ENCODE data around the gene RNF5.
A peak's percentile ranks its signal among the peaks of the same experiment; 100 is the strongest.

The RNF5 gene

GRCh38 chr6:32170294-32170693, 7.9 kb upstream of the RNF5 start:
- DNase-seq (ENCODE audit: low read depth), result no peak
- no peak overlapping the region for H3K4me3 ChIP-seq (ENCODE audit: control insufficient read depth, low read depth, low read length)
- TF ChIP-seq CTCF (conservative IDR thresholded peaks at IDR 0.05; ENCODE audit: control insufficient read depth, insufficient read depth, low read depth, low read length), result no peak

GRCh38 chr6:32171234-32171633, 7.0 kb upstream of the RNF5 start:
- H3K4me3 ChIP-seq (ENCODE audit: control insufficient read depth, low read depth, low read length), result no peak overlapping the region
- no peak for TF ChIP-seq CTCF (conservative IDR thresholded peaks at IDR 0.05; ENCODE audit: control insufficient read depth, insufficient read depth, low read depth, low read length)
- DNase-seq (ENCODE audit: low read depth), result no peak

GRCh38 chr6:32173051-32173727, 5.0 kb upstream of the RNF5 start:
- no peak for DNase-seq (ENCODE audit: low read depth)
- no peak overlapping the region for H3K4me3 ChIP-seq (ENCODE audit: control insufficient read depth, low read depth, low read length)
- TF ChIP-seq CTCF (conservative IDR thresholded peaks at IDR 0.05; ENCODE audit: control insufficient read depth, insufficient read depth, low read depth, low read length), result no peak

- TF ChIP-seq CTCF (conservative IDR thresholded peaks at IDR 0.05; ENCODE audit: control insufficient read depth, insufficient read depth, low read depth, low read length), result no peak
- no peak overlapping the region for H3K4me3 ChIP-seq (ENCODE audit: control insufficient read depth, low read depth, low read length)
- no peak for DNase-seq (ENCODE audit: low read depth)
These were observed 3.8 kb upstream of the RNF5 start for GRCh38 chr6:32174416-32174815.

- no peak for TF ChIP-seq CTCF (conservative IDR thresholded peaks at IDR 0.05; ENCODE audit: control insufficient read depth, insufficient read depth, low read depth, low read length)
- DNase-seq (ENCODE audit: low read depth), result no peak
- peak overlapping the region; percentile 94 for H3K4me3 ChIP-seq (ENCODE audit: control insufficient read depth, low read depth, low read length)
These were observed 2.9 kb upstream of the RNF5 start for GRCh38 chr6:32175322-32175710.

- H3K4me3 ChIP-seq (ENCODE audit: control insufficient read depth, low read depth, low read length), result peak within 1 kb of the TSS; percentile 94
- peak; percentile 97 for DNase-seq (ENCODE audit: low read depth)
- no peak for TF ChIP-seq CTCF (conservative IDR thresholded peaks at IDR 0.05; ENCODE audit: control insufficient read depth, insufficient read depth, low read depth, low read length)
These were observed 2.3 kb upstream of the RNF5 start, which contains the start of gene AGPAT1 for GRCh38 chr6:32175711-32176475. TSS of gene AGPAT1 (minus strand) at chr6:32176084. CDS start at chr6:32171496, 4,588 bp downstream.

Data from fibroblast of mammary gland (primary cell).